ENCODE results near the gene UFC1. TPM values are rescaled to one million over a fixed set of nuclear protein-coding genes. Genes with fewer than 3 reads are reported as not detected.

The UFC1 gene
- total RNA-seq, 1 donor from 2014 or later = 133 TPM

DNA sequence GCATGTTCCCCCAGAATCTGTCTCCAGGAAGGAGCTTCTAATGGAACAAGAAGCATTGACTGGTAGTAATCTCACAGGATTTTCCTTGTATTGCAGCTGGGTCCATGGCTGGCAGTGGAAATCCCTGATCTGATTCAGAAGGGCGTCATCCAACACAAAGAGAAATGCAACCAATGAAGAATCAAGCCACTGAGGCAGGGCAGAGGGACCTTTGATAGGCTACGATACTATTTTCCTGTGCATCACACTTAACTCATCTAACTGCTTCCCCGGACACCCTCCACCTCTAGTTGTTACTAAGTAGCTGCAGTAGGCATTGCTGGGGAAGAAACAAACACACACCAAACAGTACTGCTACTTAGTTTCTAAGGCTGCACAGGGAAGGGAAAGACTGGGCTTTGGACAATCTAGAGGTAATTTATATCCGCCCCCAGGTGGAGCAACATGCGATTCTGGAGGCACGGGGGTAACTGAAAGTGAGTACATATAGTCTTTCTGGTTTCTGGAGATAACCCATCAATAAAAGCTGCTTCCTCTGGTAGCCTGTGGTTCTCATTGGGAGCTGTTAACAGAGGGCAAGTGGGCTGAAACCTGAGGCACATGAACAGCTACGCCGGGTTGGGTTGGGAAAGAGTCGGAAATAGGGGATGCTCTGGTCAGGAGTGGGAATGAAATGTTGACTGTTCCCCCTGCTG, 4.7 kb downstream of the UFC1 start:
- Histone ChIP-seq H3K4me1 (ENCODE audit: control insufficient read depth in 3 of 3, insufficient read depth in 3 of 3, low read length in 3 of 3) (peaks cover 33 to 52% (median 36%) of the 10 kb centered on the region in 3 donors), H3K27ac (ENCODE audit: low read depth, low read length) (peak overlapping the region; percentile 79), H3K27me3 (ENCODE audit: control insufficient read depth in 3 of 3, insufficient read depth in 3 of 3, low read length in 3 of 3) (no peaks in the 10 kb centered on the region), H3K9ac (ENCODE audit: low read depth in 1 of 3, low read length in 3 of 3) (peak overlapping the region; percentile 91 to 93 (median 91)), H3K9me3 (ENCODE audit: control insufficient read depth in 3 of 3, low read length in 3 of 3) (no peaks in the 10 kb centered on the region), H3K36me3 (ENCODE audit: control insufficient read depth in 3 of 3, insufficient read depth in 3 of 3, low read length in 3 of 3) (peaks cover 32 to 43% (median 39%) of the 10 kb centered on the region in 3 donors), H3K4me3 (ENCODE audit: low read length in 3 of 3) (peak overlapping the region; percentile 79 to 98 (median 97))

DNA sequence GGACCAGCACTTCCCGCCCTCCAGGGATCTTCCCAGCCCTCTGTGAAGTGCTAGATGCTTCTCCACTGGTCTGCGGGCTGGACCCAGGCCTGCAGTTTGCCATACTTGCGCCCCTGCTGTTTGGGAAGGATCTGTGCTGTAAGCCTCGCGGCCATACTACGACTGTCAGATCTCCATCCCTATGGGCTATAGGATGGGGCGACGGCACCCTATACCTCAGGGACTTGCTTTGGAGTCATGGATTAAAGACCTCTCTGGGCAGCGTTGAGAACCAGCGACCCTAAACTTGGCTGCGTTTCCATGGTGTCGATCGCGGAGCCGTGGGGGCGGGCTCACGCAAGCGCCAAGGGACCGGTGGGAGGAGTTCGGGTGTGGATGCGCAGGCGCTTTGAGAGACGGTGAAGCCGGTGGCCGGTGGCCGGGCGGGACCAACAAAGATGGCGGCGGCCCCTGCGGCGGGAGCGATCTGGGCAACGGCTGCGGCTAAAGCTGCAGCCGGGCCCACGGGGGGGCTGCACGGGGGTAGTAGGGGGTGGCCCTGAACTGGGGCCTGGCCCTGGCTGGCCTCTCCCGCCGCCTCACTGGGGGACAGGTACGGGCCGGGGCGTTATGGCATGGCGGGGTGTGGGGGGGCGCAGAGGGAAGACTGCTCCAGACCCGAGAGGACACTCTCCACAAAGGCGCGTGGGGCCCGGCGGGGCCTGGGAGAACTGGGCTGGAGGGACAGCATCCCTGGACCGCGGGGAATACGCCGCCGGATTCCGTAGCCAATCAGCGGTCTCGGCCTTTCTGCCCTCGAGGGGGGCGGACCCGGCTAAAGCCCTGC, 5.5 kb downstream of the UFC1 start, which contains the start of gene USP21:
TSS of gene USP21 (plus strand) at position 414 of the 826 bp plus-strand sequence. CDS start 1,141 bp downstream, outside the sequence.
- peaks cover 38 to 51% (median 43%) of the 10 kb centered on the region in 3 donors for H3K36me3 ChIP-seq (ENCODE audit: control insufficient read depth in 3 of 3, insufficient read depth in 3 of 3, low read length in 3 of 3)
- peak within 1 kb of the TSS; percentile 91 to 93 (median 91) for H3K9ac ChIP-seq (ENCODE audit: low read depth in 1 of 3, low read length in 3 of 3)
- H3K4me1 ChIP-seq (ENCODE audit: control insufficient read depth in 3 of 3, insufficient read depth in 3 of 3, low read length in 3 of 3) = peaks cover 31 to 47% (median 35%) of the 10 kb centered on the region in 3 donors
- H3K27me3 ChIP-seq (ENCODE audit: control insufficient read depth in 3 of 3, insufficient read depth in 3 of 3, low read length in 3 of 3) = no peaks in the 10 kb centered on the region
- peak within 1 kb of the TSS; percentile 79 for H3K27ac ChIP-seq (ENCODE audit: low read depth, low read length)
- peak within 1 kb of the TSS; percentile 79 to 98 (median 97) for H3K4me3 ChIP-seq (ENCODE audit: low read length in 3 of 3)
- no peaks in the 10 kb centered on the region for H3K9me3 ChIP-seq (ENCODE audit: control insufficient read depth in 3 of 3, low read length in 3 of 3)

GRCh38 chr1:161159913-161160243, 6.1 kb downstream of the UFC1 start:
- H3K27me3 ChIP-seq (ENCODE audit: control insufficient read depth in 3 of 3, insufficient read depth in 3 of 3, low read length in 3 of 3) = no peaks in the 10 kb centered on the region
- H3K4me1 ChIP-seq (ENCODE audit: control insufficient read depth in 3 of 3, insufficient read depth in 3 of 3, low read length in 3 of 3) = peaks cover 27 to 43% (median 29%) of the 10 kb centered on the region in 3 donors
- H3K4me3 ChIP-seq (ENCODE audit: low read length in 3 of 3) = peak overlapping the region; percentile 79 to 98 (median 97)
- peaks cover 40 to 55% (median 46%) of the 10 kb centered on the region in 3 donors for H3K36me3 ChIP-seq (ENCODE audit: control insufficient read depth in 3 of 3, insufficient read depth in 3 of 3, low read length in 3 of 3)
- H3K27ac ChIP-seq (ENCODE audit: low read depth, low read length) = peak overlapping the region; percentile 79
- H3K9ac ChIP-seq (ENCODE audit: low read depth in 1 of 3, low read length in 3 of 3) = peak overlapping the region; percentile 80 to 93 (median 91)
- H3K9me3 ChIP-seq (ENCODE audit: control insufficient read depth in 3 of 3, low read length in 3 of 3) = no peaks in the 10 kb centered on the region

DNA sequence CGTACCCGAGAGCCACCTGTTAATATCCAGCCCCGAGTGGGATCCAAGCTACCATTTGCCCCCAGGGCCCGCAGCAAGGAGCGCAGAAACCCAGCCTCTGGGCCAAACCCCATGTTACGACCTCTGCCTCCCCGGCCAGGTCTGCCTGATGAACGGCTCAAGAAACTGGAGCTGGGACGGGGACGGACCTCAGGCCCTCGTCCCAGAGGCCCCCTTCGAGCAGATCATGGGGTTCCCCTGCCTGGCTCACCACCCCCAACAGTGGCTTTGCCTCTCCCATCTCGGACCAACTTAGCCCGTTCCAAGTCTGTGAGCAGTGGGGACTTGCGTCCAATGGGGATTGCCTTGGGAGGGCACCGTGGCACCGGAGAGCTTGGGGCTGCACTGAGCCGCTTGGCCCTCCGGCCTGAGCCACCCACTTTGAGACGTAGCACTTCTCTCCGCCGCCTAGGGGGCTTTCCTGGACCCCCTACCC, 6.9 kb downstream of the UFC1 start:
- H3K27me3 ChIP-seq (ENCODE audit: control insufficient read depth in 3 of 3, insufficient read depth in 3 of 3, low read length in 3 of 3) = no peaks in the 10 kb centered on the region
- H3K4me1 ChIP-seq (ENCODE audit: control insufficient read depth in 3 of 3, insufficient read depth in 3 of 3, low read length in 3 of 3) = peaks cover 32 to 45% (median 33%) of the 10 kb centered on the region in 3 donors
- peaks cover 43 to 58% (median 46%) of the 10 kb centered on the region in 3 donors for H3K36me3 ChIP-seq (ENCODE audit: control insufficient read depth in 3 of 3, insufficient read depth in 3 of 3, low read length in 3 of 3)
- H3K9me3 ChIP-seq (ENCODE audit: control insufficient read depth in 3 of 3, low read length in 3 of 3) = no peaks in the 10 kb centered on the region
- H3K4me3 ChIP-seq (ENCODE audit: low read length in 3 of 3) = peak overlapping the region in 1 of 3 donors; percentile 97
- H3K9ac ChIP-seq (ENCODE audit: low read depth in 1 of 3, low read length in 3 of 3) = peak overlapping the region in 1 of 3 donors; percentile 45
- H3K27ac ChIP-seq (ENCODE audit: low read depth, low read length) = no peak overlapping the region

DNA sequence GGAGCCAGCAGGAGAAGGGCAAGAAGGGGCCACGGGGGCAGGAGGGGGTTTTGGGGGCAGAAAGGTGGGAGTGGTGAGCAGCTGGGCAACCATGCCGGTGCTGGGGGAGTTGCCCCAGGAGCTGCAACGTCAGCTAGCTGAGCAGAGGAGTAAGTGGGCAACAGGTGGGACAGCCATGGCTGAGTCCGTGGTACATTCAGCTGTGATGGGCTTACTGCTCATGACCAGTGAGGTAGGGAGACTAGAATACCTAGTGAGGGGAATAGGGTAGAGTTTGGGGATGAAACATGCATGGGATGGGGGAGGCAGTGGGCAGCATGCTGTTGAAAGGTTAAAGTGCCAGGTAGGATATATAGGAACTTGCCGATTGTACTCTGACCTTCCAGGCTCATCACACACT, 7.9 kb downstream of the UFC1 start:
- Histone ChIP-seq H3K4me1 (ENCODE audit: control insufficient read depth in 3 of 3, insufficient read depth in 3 of 3, low read length in 3 of 3) (peaks cover 33 to 46% (median 37%) of the 10 kb centered on the region in 3 donors), H3K27me3 (ENCODE audit: control insufficient read depth in 3 of 3, insufficient read depth in 3 of 3, low read length in 3 of 3) (no peaks in the 10 kb centered on the region), H3K9me3 (ENCODE audit: control insufficient read depth in 3 of 3, low read length in 3 of 3) (no peaks in the 10 kb centered on the region), H3K9ac (ENCODE audit: low read depth in 1 of 3, low read length in 3 of 3) (peak overlapping the region in 2 of 3 donors; percentile 8 to 33), H3K36me3 (ENCODE audit: control insufficient read depth in 3 of 3, insufficient read depth in 3 of 3, low read length in 3 of 3) (peaks cover 43 to 58% (median 46%) of the 10 kb centered on the region in 3 donors), H3K27ac (ENCODE audit: low read depth, low read length) (no peak overlapping the region), H3K4me3 (ENCODE audit: low read length in 3 of 3) (no peak overlapping the region)

- Histone ChIP-seq H3K9ac (ENCODE audit: low read depth in 1 of 3, low read length in 3 of 3) (peak overlapping the region in 1 of 3 donors; percentile 33), H3K4me1 (ENCODE audit: control insufficient read depth in 3 of 3, insufficient read depth in 3 of 3, low read length in 3 of 3) (peaks cover 36 to 50% (median 41%) of the 10 kb centered on the region in 3 donors), H3K9me3 (ENCODE audit: control insufficient read depth in 3 of 3, low read length in 3 of 3) (no peaks in the 10 kb centered on the region), H3K27me3 (ENCODE audit: control insufficient read depth in 3 of 3, insufficient read depth in 3 of 3, low read length in 3 of 3) (no peaks in the 10 kb centered on the region), H3K27ac (ENCODE audit: low read depth, low read length) (no peak overlapping the region), H3K36me3 (ENCODE audit: control insufficient read depth in 3 of 3, insufficient read depth in 3 of 3, low read length in 3 of 3) (peaks cover 40 to 54% (median 43%) of the 10 kb centered on the region in 3 donors), H3K4me3 (ENCODE audit: low read length in 3 of 3) (no peak overlapping the region)
These were observed 8.3 kb downstream of the UFC1 start for GRCh38 chr1:161162052-161162451.

DNA sequence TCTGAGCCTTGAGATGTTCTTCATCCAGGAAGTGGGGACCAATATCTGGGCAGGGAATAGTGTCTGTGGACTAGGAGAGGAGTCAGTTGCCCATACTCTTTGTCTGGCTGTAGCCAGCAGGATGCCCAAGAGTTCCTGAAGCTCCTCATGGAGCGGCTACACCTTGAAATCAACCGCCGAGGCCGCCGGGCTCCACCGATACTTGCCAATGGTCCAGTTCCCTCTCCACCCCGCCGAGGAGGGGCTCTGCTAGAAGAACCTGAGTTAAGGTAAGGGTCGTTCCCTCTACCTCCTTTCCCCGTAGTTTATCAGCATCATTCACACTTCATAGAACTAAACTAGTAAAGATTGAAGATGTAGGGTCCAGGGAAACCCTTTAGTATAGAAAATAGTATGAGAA, 9.0 kb downstream of the UFC1 start:
- no peak overlapping the region for H3K4me3 ChIP-seq (ENCODE audit: low read length in 3 of 3)
- H3K27me3 ChIP-seq (ENCODE audit: control insufficient read depth in 3 of 3, insufficient read depth in 3 of 3, low read length in 3 of 3) = no peaks in the 10 kb centered on the region
- no peak overlapping the region for H3K27ac ChIP-seq (ENCODE audit: low read depth, low read length)
- H3K9ac ChIP-seq (ENCODE audit: low read depth in 1 of 3, low read length in 3 of 3) = no peak overlapping the region
- peaks cover 43 to 52% (median 46%) of the 10 kb centered on the region in 3 donors for H3K4me1 ChIP-seq (ENCODE audit: control insufficient read depth in 3 of 3, insufficient read depth in 3 of 3, low read length in 3 of 3)
- peaks cover 37 to 51% (median 39%) of the 10 kb centered on the region in 3 donors for H3K36me3 ChIP-seq (ENCODE audit: control insufficient read depth in 3 of 3, insufficient read depth in 3 of 3, low read length in 3 of 3)
- H3K9me3 ChIP-seq (ENCODE audit: control insufficient read depth in 3 of 3, low read length in 3 of 3) = no peaks in the 10 kb centered on the region

- Histone ChIP-seq H3K9ac (ENCODE audit: low read depth in 1 of 3, low read length in 3 of 3) (no peak overlapping the region), H3K27me3 (ENCODE audit: control insufficient read depth in 3 of 3, insufficient read depth in 3 of 3, low read length in 3 of 3) (no peaks in the 10 kb centered on the region), H3K9me3 (ENCODE audit: control insufficient read depth in 3 of 3, low read length in 3 of 3) (no peaks in the 10 kb centered on the region), H3K4me3 (ENCODE audit: low read length in 3 of 3) (no peak overlapping the region), H3K4me1 (ENCODE audit: control insufficient read depth in 3 of 3, insufficient read depth in 3 of 3, low read length in 3 of 3) (peaks cover 40 to 45% (median 43%) of the 10 kb centered on the region in 3 donors), H3K27ac (ENCODE audit: low read depth, low read length) (no peak overlapping the region), H3K36me3 (ENCODE audit: control insufficient read depth in 3 of 3, insufficient read depth in 3 of 3, low read length in 3 of 3) (peaks cover 30 to 47% (median 36%) of the 10 kb centered on the region in 3 donors)
These were observed 10.0 kb downstream of the UFC1 start for GRCh38 chr1:161163793-161164192.

- H3K36me3 ChIP-seq (ENCODE audit: control insufficient read depth in 3 of 3, insufficient read depth in 3 of 3, low read length in 3 of 3) = peaks cover 38 to 58% (median 43%) of the 10 kb centered on the region in 3 donors
- H3K9ac ChIP-seq (ENCODE audit: low read depth in 1 of 3, low read length in 3 of 3) = peak overlapping the region; percentile 92 to 94 (median 94)
- H3K4me3 ChIP-seq (ENCODE audit: low read length in 3 of 3) = peak overlapping the region; percentile 91 to 96 (median 95)
- H3K9me3 ChIP-seq (ENCODE audit: control insufficient read depth in 3 of 3, low read length in 3 of 3) = no peaks in the 10 kb centered on the region
- H3K27ac ChIP-seq (ENCODE audit: low read depth, low read length) = peak overlapping the region; percentile 90
- peaks cover 34 to 37% (median 36%) of the 10 kb centered on the region in 3 donors for H3K4me1 ChIP-seq (ENCODE audit: control insufficient read depth in 3 of 3, insufficient read depth in 3 of 3, low read length in 3 of 3)
- no peaks in the 10 kb centered on the region for H3K27me3 ChIP-seq (ENCODE audit: control insufficient read depth in 3 of 3, insufficient read depth in 3 of 3, low read length in 3 of 3)
These were observed 11.3 kb downstream of the UFC1 start for GRCh38 chr1:161164901-161165610.

Data from skeletal muscle tissue (tissue), 4 donors.